HG03442 (cell line): Measurements from ENCODE around the gene MFSD12.

Source experiments
- ATAC-seq: cut with Tn5 transposase; IDR thresholded peaks from one replicate; pipeline ENCODE4 v1.9.1; 2021; ENCODE audit warnings: mild to moderate bottlenecking, moderate library complexity; ENCODE audit not compliant: unreplicated experiment

MFSD12 gene

DNA sequence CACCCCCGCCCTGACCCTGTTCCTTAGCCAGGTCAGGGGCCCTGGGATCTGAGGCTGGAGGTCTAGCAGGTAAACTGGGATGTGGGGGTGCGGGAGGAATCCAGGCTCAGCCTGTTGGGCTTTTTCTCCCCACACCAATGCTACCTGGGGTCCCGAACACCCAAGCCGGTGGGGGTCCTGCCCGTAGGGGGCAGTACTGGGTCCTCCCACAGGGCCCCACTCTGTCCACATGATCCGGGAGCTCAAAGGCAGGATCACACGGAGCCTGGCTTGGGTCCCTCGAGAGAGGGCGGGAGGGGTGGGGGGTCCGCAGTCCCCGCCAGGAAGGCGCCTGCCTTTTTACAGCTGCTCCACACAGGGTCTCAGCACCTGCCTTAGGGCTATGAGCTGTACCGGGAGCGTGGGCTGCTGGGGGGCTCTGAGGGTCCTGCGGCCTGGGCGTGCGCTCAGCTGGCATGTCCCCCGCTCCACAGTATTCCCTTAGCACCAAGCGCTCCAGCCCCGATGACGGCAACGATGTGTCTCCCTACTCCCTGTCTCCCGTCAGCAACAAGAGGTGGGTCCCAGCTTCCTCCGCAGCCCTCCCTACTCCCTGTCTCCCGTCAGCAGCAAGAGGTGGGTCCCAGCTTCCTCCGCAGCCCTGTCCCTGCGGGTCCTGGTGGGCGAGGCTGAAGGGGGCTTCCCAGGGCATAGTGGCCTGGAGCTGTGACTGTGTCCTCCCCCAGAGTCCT lies 30.7 kb downstream of the MFSD12 start:
- ATAC-seq, result no peak

DNA sequence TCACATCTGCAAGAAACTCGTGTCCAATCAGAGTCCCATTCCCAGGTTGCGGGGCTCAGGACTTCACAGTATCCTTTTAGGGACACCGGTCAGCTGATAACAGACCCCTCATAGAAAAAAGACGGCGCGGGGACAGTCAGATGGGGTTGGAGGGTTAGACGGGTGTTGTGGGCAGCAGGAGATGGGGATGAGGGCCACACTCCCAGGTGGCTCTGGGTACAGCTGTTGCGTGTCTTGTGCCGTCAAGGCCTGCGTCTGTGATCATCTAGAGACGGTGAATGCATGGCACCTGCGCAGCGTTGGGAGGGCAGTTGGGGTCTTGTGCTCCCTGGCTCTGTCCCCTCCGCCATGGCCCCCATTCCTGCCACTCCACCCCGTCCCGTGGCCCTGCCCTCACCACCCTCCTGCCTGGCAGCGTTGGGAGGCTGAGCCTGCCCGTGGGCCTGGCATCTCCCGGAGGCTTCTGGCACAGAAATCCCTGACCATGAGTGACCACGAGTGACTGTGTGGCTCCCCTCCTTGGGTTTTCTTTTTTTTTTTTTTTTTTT lies 32.4 kb downstream of the MFSD12 start:
- no peak for ATAC-seq

DNA sequence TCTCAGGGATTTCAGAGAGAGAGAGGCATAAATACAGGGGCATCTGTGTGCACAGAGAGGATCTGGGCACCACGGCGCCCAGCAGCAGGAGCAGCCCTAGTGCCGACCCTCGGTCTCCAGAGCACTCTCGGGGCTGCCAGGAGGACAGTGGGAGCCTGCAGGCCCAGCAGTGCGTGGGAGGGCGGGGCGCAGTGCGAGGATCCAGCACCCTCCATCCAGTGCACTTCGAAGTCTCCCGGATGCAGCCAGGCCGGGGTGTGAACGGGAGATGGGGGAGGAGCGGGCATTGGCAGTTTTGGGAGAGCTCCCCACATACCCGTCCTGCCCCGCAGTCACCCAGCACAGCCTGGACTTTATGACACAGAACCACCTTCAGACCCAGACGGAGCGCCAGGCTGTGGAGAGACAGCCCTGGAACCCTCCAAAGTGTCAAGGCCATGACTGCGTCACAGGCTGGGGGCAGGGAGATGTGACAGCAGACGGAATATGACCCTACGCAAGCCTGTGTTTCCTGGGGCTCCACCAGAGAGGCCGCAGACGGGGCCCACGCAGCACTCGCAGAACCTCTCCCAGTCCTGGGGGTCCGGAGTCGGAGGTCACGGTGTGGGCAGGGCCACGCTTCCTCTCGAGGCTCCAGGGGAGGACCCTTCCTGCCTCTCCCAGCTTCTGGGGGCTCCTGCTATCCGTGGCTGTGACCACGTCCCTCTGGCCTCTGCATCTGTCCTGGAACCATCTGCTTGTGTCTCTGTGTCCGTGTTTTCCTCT lies 33.1 kb downstream of the MFSD12 start:
- ATAC-seq, result no peak

- ATAC-seq, result no peak
Measured at GRCh38 chr19:3523361-3524077, 33.9 kb downstream of the MFSD12 start.

- ATAC-seq, result no peak
Measured at GRCh38 chr19:3522421-3523360, 34.7 kb downstream of the MFSD12 start.

DNA sequence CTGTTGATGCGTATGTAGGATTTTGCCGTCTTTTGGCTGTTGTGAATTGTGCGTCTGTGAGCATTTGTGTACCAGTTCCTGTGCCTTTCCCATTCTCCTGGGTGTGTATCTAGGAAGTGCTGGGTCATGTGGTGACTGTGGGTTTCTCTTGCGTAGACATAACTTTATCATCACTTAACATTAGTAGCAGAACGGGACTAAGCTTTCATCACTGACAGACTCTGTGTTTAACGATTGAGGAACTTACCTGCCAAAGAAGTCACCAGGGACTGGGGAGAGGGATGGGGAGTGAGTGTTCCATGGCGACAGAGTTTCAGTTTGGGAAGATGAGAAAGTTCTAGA lies 36.3 kb downstream of the MFSD12 start:
- ATAC-seq, result no peak

- ATAC-seq, result no peak
Measured at GRCh38 chr19:3520166-3521103, 37.0 kb downstream of the MFSD12 start.

- ATAC-seq, result no peak
Measured at GRCh38 chr19:3519126-3519525, 38.3 kb downstream of the MFSD12 start.

GRCh38 chr19:3518659-3519058 lies 38.7 kb downstream of the MFSD12 start:
- ATAC-seq, result no peak

DNA sequence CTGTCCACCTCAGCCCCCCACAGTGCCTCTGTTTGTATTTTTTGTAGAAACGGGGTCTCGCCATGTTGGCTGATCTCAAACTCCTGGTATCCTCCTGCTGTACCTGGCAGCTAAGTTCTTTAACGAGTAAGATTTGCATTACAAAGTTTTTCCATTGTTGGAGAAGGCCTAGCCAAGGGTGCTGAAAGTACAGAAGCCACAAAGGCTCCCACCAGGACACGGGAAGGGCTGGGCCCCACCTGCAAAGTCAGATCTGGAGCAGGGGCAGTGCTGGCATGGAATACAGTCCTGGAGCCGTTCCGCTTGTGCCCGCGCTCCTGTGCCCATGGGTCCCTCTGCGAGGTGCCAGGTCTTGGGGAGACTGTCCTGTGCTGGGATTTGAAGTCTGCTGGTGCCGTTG lies 39.1 kb downstream of the MFSD12 start:
- ATAC-seq, result no peak

- ATAC-seq, result no peak
Measured at GRCh38 chr19:3517638-3518037, 39.7 kb downstream of the MFSD12 start.

- ATAC-seq, result no peak
Measured at GRCh38 chr19:3516675-3517207, 40.6 kb downstream of the MFSD12 start.

- no peak for ATAC-seq
Measured at GRCh38 chr19:3515891-3516422, 41.4 kb downstream of the MFSD12 start.

DNA sequence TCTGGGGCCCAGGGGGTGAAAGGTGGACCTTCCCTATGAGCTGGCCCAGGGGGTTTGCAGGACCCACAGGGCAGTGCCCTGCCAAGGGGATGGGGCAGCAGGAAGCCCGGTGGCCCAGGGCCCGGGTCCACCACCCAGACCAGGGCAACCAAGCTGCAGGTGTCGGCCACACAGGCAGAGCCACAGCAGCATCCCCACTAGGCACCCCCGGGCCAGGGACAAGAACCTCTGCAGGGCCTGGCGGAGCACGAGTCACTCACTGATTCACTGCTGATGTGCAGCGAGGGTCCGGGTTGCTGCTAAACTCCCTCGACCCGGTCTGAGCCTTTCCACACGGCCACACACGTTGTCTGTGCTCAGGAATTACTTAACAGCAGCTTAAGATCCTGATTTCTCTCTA lies 42.5 kb downstream of the MFSD12 start:
- ATAC-seq, result no peak

DNA sequence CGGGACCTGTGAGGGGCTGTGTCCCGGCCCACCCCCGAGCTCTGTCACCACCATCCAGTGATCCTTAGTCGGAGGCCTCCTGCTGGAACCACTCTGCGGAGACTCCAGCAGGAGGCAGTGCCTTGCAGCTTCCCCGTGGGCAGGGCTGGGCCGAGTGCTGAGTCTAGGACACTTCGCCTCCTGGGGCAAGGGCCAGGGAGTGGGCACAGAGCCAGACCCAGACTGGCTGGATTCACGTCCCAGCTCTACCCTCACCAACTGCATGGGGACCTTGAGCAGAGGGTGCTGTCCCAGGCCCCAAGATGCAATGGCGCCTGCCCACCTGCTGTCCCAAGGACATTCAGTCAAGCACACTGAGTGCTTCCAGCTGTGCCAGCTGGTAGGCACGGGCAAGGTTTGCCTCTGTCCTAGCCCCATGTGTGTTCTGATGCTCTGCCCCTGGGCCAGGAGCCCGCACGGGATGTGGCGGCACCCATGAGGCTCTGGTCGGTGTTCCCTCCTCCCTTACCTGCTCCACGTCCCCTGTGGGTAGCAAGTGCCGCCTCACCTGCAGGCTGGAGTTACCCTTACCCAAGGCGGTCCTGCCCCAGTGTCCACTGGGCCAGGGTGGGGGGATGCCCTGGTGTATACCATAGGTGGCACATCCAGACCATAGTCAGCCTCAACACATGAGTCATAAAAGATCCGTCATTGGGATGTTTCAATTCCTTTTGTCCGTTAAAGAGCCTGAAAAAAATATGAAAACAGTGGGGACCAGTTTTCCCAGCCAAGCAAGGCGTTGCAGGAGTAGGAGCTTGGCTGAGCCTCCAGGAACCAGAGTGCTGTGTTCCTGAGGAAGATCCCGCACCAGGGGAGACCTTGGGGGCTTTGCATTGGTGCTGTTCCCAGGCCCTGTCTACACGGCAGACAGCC lies 43.9 kb downstream of the MFSD12 start:
- ATAC-seq, result no peak

DNA sequence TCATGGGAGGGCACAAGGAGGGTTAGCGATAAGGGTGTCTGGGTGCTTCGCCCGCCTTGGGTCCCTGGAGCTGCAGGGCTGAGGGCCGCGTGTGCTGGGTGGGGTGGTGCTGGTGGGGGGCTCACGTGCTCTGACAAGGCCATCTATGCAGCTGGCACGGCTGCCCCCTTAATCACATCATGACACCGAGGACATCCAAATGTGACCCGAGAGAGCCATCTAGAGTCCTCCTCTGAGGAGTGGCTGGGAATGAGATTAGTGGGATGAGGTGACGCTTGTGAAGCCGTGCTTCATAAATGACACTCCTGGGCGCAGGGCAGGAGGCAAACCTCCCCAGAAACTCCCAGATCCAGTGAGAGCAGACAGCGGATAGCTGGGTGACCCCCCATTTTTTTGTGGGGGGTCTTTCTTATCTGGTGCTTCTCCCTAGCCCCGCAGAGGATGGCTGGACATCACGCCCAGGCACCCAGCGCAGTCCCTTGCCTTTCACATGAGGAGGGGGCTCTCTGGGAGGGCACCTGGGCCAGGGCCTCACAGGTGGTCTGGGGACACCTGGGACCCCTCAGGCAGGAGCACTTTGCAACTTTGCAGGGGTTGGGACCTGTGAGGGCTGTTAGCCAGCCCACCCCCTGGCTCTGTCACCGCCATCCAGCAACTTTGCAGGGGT lies 44.7 kb downstream of the MFSD12 start:
- no peak for ATAC-seq

DNA sequence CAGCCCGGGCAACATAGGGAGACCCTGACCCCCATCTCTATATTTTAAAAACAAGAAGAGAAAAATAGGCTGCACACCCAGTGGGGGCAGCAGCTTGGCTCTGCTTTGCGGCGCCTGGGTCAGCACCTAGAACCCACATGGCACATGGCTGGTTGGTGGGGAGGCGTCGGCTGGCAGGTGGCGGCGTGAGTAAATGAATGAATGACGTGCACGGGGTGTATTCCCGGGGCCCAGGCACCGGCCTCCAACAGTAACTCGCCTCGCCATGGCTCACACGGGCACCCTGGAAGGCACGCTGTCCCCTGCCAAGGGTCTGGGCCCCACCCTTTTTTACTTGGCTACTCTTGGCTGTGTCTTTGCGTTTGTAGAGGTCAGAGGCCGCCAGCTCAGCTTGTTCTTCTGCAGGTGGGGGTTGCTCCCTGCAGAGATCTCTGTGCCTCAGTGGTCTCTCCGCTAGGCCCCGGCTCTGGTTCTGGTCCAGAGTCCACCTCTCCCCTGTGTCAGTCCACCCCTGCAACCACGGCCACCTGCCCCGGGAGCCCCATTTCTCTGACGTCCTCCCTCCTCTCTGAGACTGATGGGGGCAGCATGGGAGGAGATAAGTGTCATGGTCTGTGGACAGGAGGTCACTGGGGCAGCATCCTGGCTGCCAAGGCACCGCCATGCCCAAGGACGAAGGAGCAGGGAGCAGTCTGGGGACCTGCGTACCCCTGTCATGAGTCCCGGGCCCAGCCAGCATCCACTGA lies 45.7 kb downstream of the MFSD12 start:
- ATAC-seq, result no peak
